Uterus (tissue), 4 donors: ENCODE data around the gene PTGFRN. TPM values are rescaled to one million over a fixed set of nuclear protein-coding genes. Genes with fewer than 3 reads are reported as not detected.

Experiments used
- DNase-seq, 2 donors: peaks; one replicate each; pipeline ENCODE4 v3.0.0-alpha.2; 2019 to 2020
- H3K27ac ChIP-seq, 2 donors: fragments of 200-600 bp; sonication (generic); 1 replicate in 1 of 2; 2 replicates in 1 of 2; pipeline ENCODE4 v1.5.1; 2016 to 2018
- H3K27me3 ChIP-seq, 2 donors: fragments of 200-600 bp; sonication (generic); one replicate each; pipeline ENCODE4 v1.5.1; 2018 to 2019; ENCODE audit warnings: control low read depth in 1 of 2
- H3K36me3 ChIP-seq, 2 donors: fragments of 200-600 bp; sonication (generic); one replicate each; pipeline ENCODE4 v1.5.1; 2019; ENCODE audit warnings: control low read depth in 1 of 2
- H3K4me1 ChIP-seq, 2 donors: fragments of 200-600 bp; sonication (generic); one replicate each; pipeline ENCODE4 v1.5.1; 2018 to 2019; ENCODE audit warnings: control low read depth in 1 of 2
- H3K4me3 ChIP-seq, 2 donors: fragments of 200-600 bp; sonication (generic); 1 replicate in 1 of 2; 2 replicates in 1 of 2; pipeline ENCODE4 v1.5.1; 2018 to 2019; ENCODE audit warnings: mild to moderate bottlenecking in 1 of 2
- H3K9me3 ChIP-seq, 2 donors: fragments of 200-600 bp; sonication (generic); one replicate each; pipeline ENCODE4 v1.5.1; 2019; ENCODE audit warnings: control low read depth in 1 of 2
- CTCF ChIP-seq, 4 experiments: fragments of 200-600 bp in 2 of 4; fragments of 450-650 bp in 2 of 4; sonication (generic) in 2 of 4; IDR thresholded peaks; one replicate each; pipeline ENCODE4 v1.5.1; 2016 to 2019; ENCODE audit warnings: antibody characterized with exemption in 4 of 4, mild to moderate bottlenecking in 2 of 4, moderate library complexity in 1 of 4
- POLR2A ChIP-seq, 2 donors: fragments of 450-650 bp; IDR thresholded peaks; one replicate each; pipeline ENCODE4 v1.6.1; 2016; ENCODE audit warnings: antibody characterized with exemption in 2 of 2, mild to moderate bottlenecking in 1 of 2, moderate library complexity in 1 of 2
- intact Hi-C: fragments of 100-400 bp; cut with DNase I; formaldehyde crosslinking; loops from one replicate; pipeline ENCODE4 v1.15.1; 2023; ENCODE audit warnings: low total_unique reads
- total RNA-seq, 4 donors: library from RNA; depleted of rRNA in 3 of 4; stranded (reverse); fragments of >200 nt in 3 of 4; gene quantifications; one replicate each; pipeline versions ENCODE4 v1.1.0 to v1.2.4, GENCODE V29; 2014 to 2023
- donor health status: DM: yes; HTN: yes; CAD: no.

Gene PTGFRN
- total RNA-seq, 4 donors from 2014 or later, result 32.4 to 134 (median 88.8) TPM

DNA sequence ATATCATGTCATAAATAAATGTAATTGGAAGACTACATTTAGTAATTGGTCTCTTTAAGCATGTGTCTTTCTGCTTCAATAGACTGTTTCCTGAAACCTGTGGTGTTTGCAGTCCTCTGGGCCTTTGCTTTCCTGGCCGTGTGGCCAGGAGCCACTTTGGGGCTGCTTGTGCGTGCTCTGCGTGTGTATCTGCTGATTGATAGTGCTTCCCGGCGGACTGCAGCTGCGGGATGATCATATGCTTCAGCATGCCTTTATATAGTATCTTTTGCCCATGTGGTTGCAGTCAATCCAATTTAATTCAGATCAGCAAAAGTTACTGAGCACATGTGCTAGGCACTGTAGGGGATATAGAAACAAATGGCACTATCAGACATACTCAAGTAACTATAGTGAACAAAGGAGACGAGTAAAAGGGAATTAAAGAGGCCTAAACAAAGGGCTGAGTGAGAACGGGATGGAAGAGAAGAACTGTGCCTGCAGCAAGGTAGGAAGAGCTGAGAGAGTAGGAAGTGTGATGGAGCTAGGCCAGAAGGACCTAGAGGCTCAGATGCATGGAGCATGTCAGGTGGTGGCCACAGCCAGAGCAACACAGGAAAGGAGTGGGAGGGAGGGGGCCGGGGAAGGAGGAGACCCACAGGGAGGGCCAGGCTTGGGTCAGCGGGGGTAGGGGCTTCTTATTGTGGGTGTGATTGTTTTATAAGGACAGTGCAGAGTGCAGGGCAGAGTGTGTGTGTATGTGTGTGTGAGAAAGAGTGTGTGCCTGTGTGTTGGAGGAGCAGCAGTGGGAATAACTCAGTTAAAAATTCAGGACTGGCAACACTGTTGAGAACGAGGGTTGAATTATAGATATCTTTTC, 123.2 kb downstream of the PTGFRN start:
- DNase-seq, result no peak
- Histone ChIP-seq H3K9me3 (no peaks in the 10 kb centered on the region), H3K4me1 (no peaks in the 10 kb centered on the region), H3K27ac (no peak overlapping the region), H3K36me3 (no peaks in the 10 kb centered on the region), H3K4me3 (no peak overlapping the region), H3K27me3 (no peaks in the 10 kb centered on the region)
- no peak for TF ChIP-seq POLR2A (IDR thresholded peaks at IDR 0.05)
- no peak for TF ChIP-seq CTCF (IDR thresholded peaks at IDR 0.05)
- intact Hi-C loops, result no loop called here

- Histone ChIP-seq H3K27me3 (no peaks in the 10 kb centered on the region), H3K36me3 (no peaks in the 10 kb centered on the region), H3K27ac (no peak overlapping the region), H3K4me1 (no peaks in the 10 kb centered on the region), H3K9me3 (no peaks in the 10 kb centered on the region), H3K4me3 (no peak overlapping the region)
- intact Hi-C loops, result no loop called here
- no peak for TF ChIP-seq CTCF (IDR thresholded peaks at IDR 0.05)
- no peak for TF ChIP-seq POLR2A (IDR thresholded peaks at IDR 0.05)
- no peak for DNase-seq
These were observed 124.1 kb downstream of the PTGFRN start for GRCh38 chr1:117033772-117034171.

- TF ChIP-seq CTCF (IDR thresholded peaks at IDR 0.05) (no peak), POLR2A (IDR thresholded peaks at IDR 0.05) (no peak)
- Histone ChIP-seq H3K36me3 (no peaks in the 10 kb centered on the region), H3K27me3 (no peaks in the 10 kb centered on the region), H3K4me3 (no peak overlapping the region), H3K27ac (no peak overlapping the region), H3K4me1 (no peaks in the 10 kb centered on the region), H3K9me3 (no peaks in the 10 kb centered on the region)
- intact Hi-C loops, result no loop called here
- no peak for DNase-seq
These were observed 125.1 kb downstream of the PTGFRN start for GRCh38 chr1:117034791-117035290.

GRCh38 chr1:117036018-117036461, 126.3 kb downstream of the PTGFRN start:
- Histone ChIP-seq H3K9me3 (no peaks in the 10 kb centered on the region), H3K4me1 (no peaks in the 10 kb centered on the region), H3K27me3 (no peaks in the 10 kb centered on the region), H3K36me3 (no peaks in the 10 kb centered on the region), H3K27ac (no peak overlapping the region), H3K4me3 (no peak overlapping the region)
- intact Hi-C loops, result no loop called here
- DNase-seq, result no peak
- no peak for TF ChIP-seq POLR2A (IDR thresholded peaks at IDR 0.05)
- TF ChIP-seq CTCF (IDR thresholded peaks at IDR 0.05), result no peak

- intact Hi-C loops, result no loop called here
- Histone ChIP-seq H3K4me3 (no peak overlapping the region), H3K27ac (no peak overlapping the region), H3K36me3 (no peaks in the 10 kb centered on the region), H3K4me1 (no peaks in the 10 kb centered on the region), H3K27me3 (no peaks in the 10 kb centered on the region), H3K9me3 (no peaks in the 10 kb centered on the region)
- TF ChIP-seq CTCF (IDR thresholded peaks at IDR 0.05) (no peak), POLR2A (IDR thresholded peaks at IDR 0.05) (no peak)
- DNase-seq, result no peak
These were observed 128.1 kb downstream of the PTGFRN start for GRCh38 chr1:117037802-117038201.
